Mesenchymal stem cell (in vitro differentiated cells and primary cell): ENCODE measurements around the gene TNRC6A. TPM values are rescaled to one million over a fixed set of nuclear protein-coding genes. Genes with fewer than 3 reads are reported as not detected.

ENCODE experiments used
- DNase-seq: peaks from one replicate; pipeline ENCODE4 v3.0.0-alpha.2; 2013
- H2AFZ ChIP-seq: one replicate; pipeline ENCODE4 v1.6.1; 2013; ENCODE audit warnings: low read depth, mild to moderate bottlenecking, control low read depth, inconsistent platforms, low read length, moderate library complexity
- H2AK5ac ChIP-seq: 2 replicates; pipeline ENCODE4 v1.6.1; 2013; ENCODE audit warnings: low read length, moderate library complexity, mild to moderate bottlenecking, inconsistent platforms; ENCODE audit not compliant: severe bottlenecking
- H2BK120ac ChIP-seq: one replicate; pipeline ENCODE4 v1.6.1; 2013; ENCODE audit warnings: low read depth, mild to moderate bottlenecking, inconsistent platforms, low read length, moderate library complexity
- H2BK12ac ChIP-seq, 2 experiments: one replicate each; pipeline ENCODE4 v1.6.1; 2013; ENCODE audit warnings: inconsistent platforms in 2 of 2, low read length in 2 of 2, mild to moderate bottlenecking in 2 of 2, moderate library complexity in 2 of 2, control low read depth in 1 of 2
- H2BK15ac ChIP-seq: one replicate; pipeline ENCODE4 v1.6.1; 2013; ENCODE audit warnings: mild to moderate bottlenecking, low read depth, inconsistent platforms; ENCODE audit not compliant: poor library complexity, severe bottlenecking
- H2BK5ac ChIP-seq: 2 replicates; pipeline ENCODE4 v1.6.1; 2013; ENCODE audit warnings: low read depth, mild to moderate bottlenecking, low read length, control low read depth, inconsistent platforms; ENCODE audit not compliant: poor library complexity, severe bottlenecking
- H3K14ac ChIP-seq, 2 experiments: one replicate each; pipeline ENCODE4 v1.6.1; 2013; ENCODE audit warnings: inconsistent platforms in 2 of 2, low read length in 2 of 2, control low read depth in 1 of 2, mild to moderate bottlenecking in 1 of 2, moderate library complexity in 1 of 2
- H3K18ac ChIP-seq, 2 experiments: one replicate each; pipeline ENCODE4 v1.6.1; 2013; ENCODE audit warnings: inconsistent platforms in 2 of 2, low read length in 2 of 2, control low read depth in 1 of 2, low read depth in 1 of 2, mild to moderate bottlenecking in 1 of 2
- H3K23ac ChIP-seq, 2 experiments: one replicate each; pipeline ENCODE4 v1.6.1; 2013; ENCODE audit warnings: inconsistent platforms in 2 of 2, low read length in 2 of 2, mild to moderate bottlenecking in 2 of 2, moderate library complexity in 2 of 2, control low read depth in 1 of 2
- H3K27ac ChIP-seq: 2 replicates; pipeline ENCODE4 v1.5.1; 2013; ENCODE audit warnings: mild to moderate bottlenecking, moderate library complexity, low read length, control low read depth, inconsistent platforms; ENCODE audit not compliant: poor library complexity, severe bottlenecking
- H3K27me3 ChIP-seq, 2 experiments: 2 replicates each; pipeline versions ENCODE4 v1.6.1 to v1.7.0; 2013; ENCODE audit warnings: low read length in 2 of 2, mild to moderate bottlenecking in 2 of 2, moderate library complexity in 2 of 2, control low read depth in 1 of 2, inconsistent platforms in 1 of 2; ENCODE audit not compliant: control insufficient read depth in 1 of 2, insufficient read depth in 1 of 2
- H3K36me3 ChIP-seq, 2 experiments: 2 replicates each; pipeline versions ENCODE4 v1.6.1 to v1.7.0; 2013; ENCODE audit warnings: low read length in 2 of 2, control low read depth in 1 of 2, inconsistent platforms in 1 of 2, low read depth in 1 of 2, mild to moderate bottlenecking in 1 of 2; ENCODE audit not compliant: insufficient read depth in 2 of 2, control insufficient read depth in 1 of 2
- H3K4ac ChIP-seq, 2 experiments: one replicate each; pipeline ENCODE4 v1.6.1; 2013; ENCODE audit warnings: inconsistent platforms in 2 of 2, low read length in 2 of 2, mild to moderate bottlenecking in 2 of 2, moderate library complexity in 2 of 2, control low read depth in 1 of 2, low read depth in 1 of 2
- H3K4me1 ChIP-seq: 2 replicates; pipeline ENCODE4 v1.6.1; 2013; ENCODE audit warnings: low read depth, low read length, control low read depth; ENCODE audit not compliant: control insufficient read depth, insufficient read depth
- H3K4me2 ChIP-seq: 2 replicates; pipeline ENCODE4 v1.6.1; 2013; ENCODE audit warnings: low read length, mild to moderate bottlenecking, inconsistent platforms; ENCODE audit not compliant: poor library complexity, severe bottlenecking
- H3K4me3 ChIP-seq, 2 experiments: 2 replicates each; pipeline versions ENCODE4 v1.5.1 to v1.7.0; 2013; ENCODE audit warnings: low read length in 2 of 2, mild to moderate bottlenecking in 2 of 2, control low read depth in 1 of 2, low read depth in 1 of 2; ENCODE audit not compliant: insufficient read depth in 1 of 2
- H3K79me1 ChIP-seq: replicated peaks from 2 replicates; pipeline ENCODE4 v1.6.1; 2013; ENCODE audit warnings: mild to moderate bottlenecking, control low read depth, low read length, inconsistent platforms; ENCODE audit not compliant: poor library complexity, severe bottlenecking
- H3K9ac ChIP-seq: 2 replicates; pipeline ENCODE4 v1.7.0; 2013; ENCODE audit warnings: mild to moderate bottlenecking, low read length, moderate library complexity
- H3K9me3 ChIP-seq: 2 replicates; pipeline ENCODE4 v1.7.0; 2013; ENCODE audit warnings: mild to moderate bottlenecking, low read length; ENCODE audit not compliant: control insufficient read depth
- H4K8ac ChIP-seq: one replicate; pipeline ENCODE4 v1.6.1; 2013; ENCODE audit warnings: inconsistent platforms, mild to moderate bottlenecking, low read length, moderate library complexity
- H4K91ac ChIP-seq: one replicate; pipeline ENCODE4 v1.6.1; 2013; ENCODE audit warnings: mild to moderate bottlenecking, low read length, inconsistent platforms
- WGBS: methylation state at CpG from one replicate; pipeline ENCODE4 v1.1.7; 2013; ENCODE audit warnings: mixed read lengths; 5-methylcytosine and 5-hydroxymethylcytosine counted together
- polyA plus RNA-seq, 2 experiments: library from polyadenylated mRNA; stranded (reverse); fragments of 200-250 nt; gene quantifications; one replicate each; pipeline ENCODE4 v1.2.3, GENCODE V29; 2013

Gene TNRC6A
- 27.6 TPM for polyA plus RNA-seq (2013, experiment 1 of 2)
- 25.0 TPM for polyA plus RNA-seq (2013, experiment 2 of 2)

GRCh38 chr16:24729243-24729950 lies at the start of gene TNRC6A:
Gene TNRC6A, plus strand, starts transcription at chr16:24729651. Its CDS starts 191 bp downstream, at chr16:24729842.
- peak within 1 kb of the TSS; percentile 92 to 97 for H3K4me3 ChIP-seq
- H3K18ac ChIP-seq: peak within 1 kb of the TSS; percentile 98 to 99
- peak within 1 kb of the TSS; percentile 97 for H4K91ac ChIP-seq
- H3K9me3 ChIP-seq: no peaks in the 10 kb centered on the region
- under 1% methylated on average over 37 of the region's 78 CpGs for WGBS
- H2BK15ac ChIP-seq: peak within 1 kb of the TSS; percentile 93
- H4K8ac ChIP-seq: peak within 1 kb of the TSS; percentile 98
- peak within 1 kb of the TSS; percentile 91 for H3K4me2 ChIP-seq
- H3K4ac ChIP-seq: peak within 1 kb of the TSS; percentile 93 to 97
- H3K36me3 ChIP-seq: peaks cover 8 to 24% of the 10 kb centered on the region in 2 experiments
- H2AK5ac ChIP-seq: no peak within 1 kb of the TSS
- no peak within 1 kb of the TSS for H2BK12ac ChIP-seq
- H2BK5ac ChIP-seq: peak within 1 kb of the TSS; percentile 96
- H3K4me1 ChIP-seq: no peaks in the 10 kb centered on the region
- peaks cover 3% of the 10 kb centered on the region for H3K79me1 ChIP-seq
- H3K23ac ChIP-seq: peak within 1 kb of the TSS; percentile 72 to 85
- H2BK120ac ChIP-seq: peak within 1 kb of the TSS; percentile 93
- peak within 1 kb of the TSS; percentile 79 for H3K27ac ChIP-seq
- DNase-seq: peak; percentile 93
- H3K27me3 ChIP-seq: no peaks in the 10 kb centered on the region
- peak within 1 kb of the TSS; percentile 57 to 94 for H3K14ac ChIP-seq
- H2AFZ ChIP-seq: peak within 1 kb of the TSS; percentile 97
- peak within 1 kb of the TSS; percentile 98 for H3K9ac ChIP-seq

DNA sequence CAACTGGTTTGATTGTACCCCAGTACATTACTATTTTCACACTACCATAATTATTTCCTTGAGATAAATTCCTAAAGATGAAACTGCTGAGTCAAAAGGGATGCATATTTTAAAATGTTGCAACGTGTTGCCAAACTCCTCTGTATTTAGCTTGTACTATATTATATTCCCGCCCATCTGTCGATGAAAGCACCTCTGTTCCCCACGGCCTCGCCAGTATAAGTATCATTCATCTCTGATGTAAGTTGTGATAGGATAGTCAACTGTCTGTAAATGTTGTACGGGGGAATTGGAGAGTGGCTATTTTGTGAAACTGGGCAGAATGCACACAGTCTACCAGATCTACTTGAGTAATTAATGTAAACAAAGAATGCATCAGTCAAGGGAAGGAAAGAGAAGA lies 47.7 kb upstream of the TNRC6A start:
- Histone ChIP-seq H3K9ac (no peak overlapping the region), H2BK120ac (no peak overlapping the region), H3K14ac (no peak overlapping the region), H3K9me3 (no peaks in the 10 kb centered on the region), H4K91ac (no peak overlapping the region), H3K4me2 (no peak overlapping the region), H3K79me1 (no peaks in the 10 kb centered on the region), H2BK5ac (no peak overlapping the region), H4K8ac (no peak overlapping the region), H3K27ac (no peak overlapping the region), H2AK5ac (no peak overlapping the region), H2AFZ (no peak overlapping the region), H3K27me3 (no peaks in the 10 kb centered on the region), H3K4me3 (no peak overlapping the region), H3K23ac (no peak overlapping the region), H2BK15ac (no peak overlapping the region), H3K36me3 (no peaks in the 10 kb centered on the region), H3K4me1 (peaks cover 5% of the 10 kb centered on the region), H2BK12ac (no peak overlapping the region), H3K4ac (no peak overlapping the region), H3K18ac (no peak overlapping the region)
- peak; percentile 69 for DNase-seq
- WGBS: 79% methylated on average over 6 of the region's 6 CpGs

DNA sequence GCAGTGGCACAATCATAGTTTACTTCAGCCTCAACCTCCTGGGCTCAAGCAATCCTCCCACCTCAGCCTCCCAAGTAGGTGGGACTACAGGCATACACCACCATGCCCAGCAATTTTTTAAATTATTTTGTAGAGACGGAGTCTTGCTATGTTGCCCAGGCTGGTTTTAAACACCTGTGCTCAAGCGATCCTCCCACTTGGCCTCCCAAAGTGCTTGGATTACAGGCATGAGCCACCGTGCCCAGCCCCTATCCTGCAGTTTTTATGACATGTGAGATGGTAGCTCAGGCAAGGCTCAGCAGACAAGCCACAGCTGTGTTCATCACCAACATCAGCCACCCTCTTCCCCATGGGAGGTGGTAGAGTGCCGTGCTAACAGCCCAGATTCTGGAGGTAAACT lies 46.2 kb upstream of the TNRC6A start:
- Histone ChIP-seq H2BK12ac (no peak overlapping the region), H3K9me3 (no peaks in the 10 kb centered on the region), H2AFZ (no peak overlapping the region), H3K23ac (no peak overlapping the region), H3K4me3 (no peak overlapping the region), H3K4me2 (no peak overlapping the region), H4K91ac (peak overlapping the region; percentile 70), H2BK120ac (no peak overlapping the region), H3K79me1 (no peaks in the 10 kb centered on the region), H2AK5ac (no peak overlapping the region), H3K14ac (no peak overlapping the region), H2BK5ac (no peak overlapping the region), H3K36me3 (no peaks in the 10 kb centered on the region), H3K18ac (no peak overlapping the region), H3K4me1 (peaks cover 5% of the 10 kb centered on the region), H2BK15ac (no peak overlapping the region), H4K8ac (peak overlapping the region; percentile 65), H3K27ac (no peak overlapping the region), H3K4ac (no peak overlapping the region), H3K27me3 (no peaks in the 10 kb centered on the region), H3K9ac (no peak overlapping the region)
- whole genome bisulfite sequencing: 95% methylated on average over 4 of the region's 4 CpGs
- no peak for DNase-seq

- H3K9me3 ChIP-seq: no peaks in the 10 kb centered on the region
- no peak overlapping the region for H2AFZ ChIP-seq
- no peak overlapping the region for H2BK120ac ChIP-seq
- no peaks in the 10 kb centered on the region for H3K79me1 ChIP-seq
- H2BK5ac ChIP-seq: no peak overlapping the region
- no peak overlapping the region for H4K8ac ChIP-seq
- no peak overlapping the region for H3K9ac ChIP-seq
- H3K18ac ChIP-seq: peak overlapping the region in 1 of 2 experiments; percentile 6
- no peak overlapping the region for H3K14ac ChIP-seq
- H2AK5ac ChIP-seq: no peak overlapping the region
- H3K36me3 ChIP-seq: no peaks in the 10 kb centered on the region
- no peak overlapping the region for H2BK12ac ChIP-seq
- no peaks in the 10 kb centered on the region for H3K27me3 ChIP-seq
- no peak overlapping the region for H3K4ac ChIP-seq
- no peak overlapping the region for H3K23ac ChIP-seq
- 60% methylated on average over 1 of the region's 5 CpGs for WGBS
- H3K27ac ChIP-seq: no peak overlapping the region
- H4K91ac ChIP-seq: no peak overlapping the region
- H3K4me2 ChIP-seq: no peak overlapping the region
- no peak for DNase-seq
- H3K4me1 ChIP-seq: peaks cover 5% of the 10 kb centered on the region
- peak overlapping the region; percentile 83 for H2BK15ac ChIP-seq
- H3K4me3 ChIP-seq: no peak overlapping the region
Measured at GRCh38 chr16:24683847-24684493, 45.5 kb upstream of the TNRC6A start.
